ENCODE data around the gene SHISA8.

GRCh38 chr22:41880653-41881052 lies 34.2 kb downstream of the SHISA8 start:
- TF ChIP-seq, protein P1, sequence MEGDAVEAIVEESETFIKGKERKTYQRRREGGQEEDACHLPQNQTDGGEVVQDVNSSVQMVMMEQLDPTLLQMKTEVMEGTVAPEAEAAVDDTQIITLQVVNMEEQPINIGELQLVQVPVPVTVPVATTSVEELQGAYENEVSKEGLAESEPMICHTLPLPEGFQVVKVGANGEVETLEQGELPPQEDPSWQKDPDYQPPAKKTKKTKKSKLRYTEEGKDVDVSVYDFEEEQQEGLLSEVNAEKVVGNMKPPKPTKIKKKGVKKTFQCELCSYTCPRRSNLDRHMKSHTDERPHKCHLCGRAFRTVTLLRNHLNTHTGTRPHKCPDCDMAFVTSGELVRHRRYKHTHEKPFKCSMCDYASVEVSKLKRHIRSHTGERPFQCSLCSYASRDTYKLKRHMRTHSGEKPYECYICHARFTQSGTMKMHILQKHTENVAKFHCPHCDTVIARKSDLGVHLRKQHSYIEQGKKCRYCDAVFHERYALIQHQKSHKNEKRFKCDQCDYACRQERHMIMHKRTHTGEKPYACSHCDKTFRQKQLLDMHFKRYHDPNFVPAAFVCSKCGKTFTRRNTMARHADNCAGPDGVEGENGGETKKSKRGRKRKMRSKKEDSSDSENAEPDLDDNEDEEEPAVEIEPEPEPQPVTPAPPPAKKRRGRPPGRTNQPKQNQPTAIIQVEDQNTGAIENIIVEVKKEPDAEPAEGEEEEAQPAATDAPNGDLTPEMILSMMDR (IDR thresholded peaks at IDR 0.05) = no peak
- TF ChIP-seq EZH2phosphoT487 (IDR thresholded peaks at IDR 0.05) = no peak
